Neural progenitor cell (in vitro differentiated cells): ENCODE results near the gene MYH7.

ENCODE experiments used
- CTCF ChIP-seq: fragments of 200-600 bp; sonication (generic); IDR thresholded peaks from 2 replicates; pipeline ENCODE4 v1.5.1; 2017; ENCODE audit warnings: antibody characterized with exemption, mild to moderate bottlenecking
- EZH2 ChIP-seq: fragments of 200-600 bp; sonication (generic); IDR thresholded peaks from 2 replicates; pipeline ENCODE4 v1.6.1; 2017; ENCODE audit warnings: antibody characterized with exemption, mild to moderate bottlenecking, moderate library complexity

- TF ChIP-seq CTCF (no peak), EZH2 (no peak)
These were observed 71.1 kb downstream of the MYH7 start for GRCh38 chr14:23364164-23365035.
